DOHH2 (cell line): ENCODE results near the gene TNFRSF12A.

ENCODE experiments used
- EZH2phosphoT487 ChIP-seq: fragments of 200-600 bp; sonication (generic); IDR thresholded peaks from 2 replicates; pipeline ENCODE4 v1.6.1; 2017; ENCODE audit warnings: borderline replicate concordance, mild to moderate bottlenecking, antibody characterized with exemption, low read length, moderate library complexity, mixed read lengths
- TF ChIP-seq, protein P1 (sequence below): fragments of 200-600 bp; sonication (generic); IDR thresholded peaks from one replicate; pipeline ENCODE4 v1.5.1; 2014; ENCODE audit warnings: antibody characterized with exemption, mild to moderate bottlenecking, low read depth, low read length; ENCODE audit not compliant: poor library complexity, severe bottlenecking

DNA sequence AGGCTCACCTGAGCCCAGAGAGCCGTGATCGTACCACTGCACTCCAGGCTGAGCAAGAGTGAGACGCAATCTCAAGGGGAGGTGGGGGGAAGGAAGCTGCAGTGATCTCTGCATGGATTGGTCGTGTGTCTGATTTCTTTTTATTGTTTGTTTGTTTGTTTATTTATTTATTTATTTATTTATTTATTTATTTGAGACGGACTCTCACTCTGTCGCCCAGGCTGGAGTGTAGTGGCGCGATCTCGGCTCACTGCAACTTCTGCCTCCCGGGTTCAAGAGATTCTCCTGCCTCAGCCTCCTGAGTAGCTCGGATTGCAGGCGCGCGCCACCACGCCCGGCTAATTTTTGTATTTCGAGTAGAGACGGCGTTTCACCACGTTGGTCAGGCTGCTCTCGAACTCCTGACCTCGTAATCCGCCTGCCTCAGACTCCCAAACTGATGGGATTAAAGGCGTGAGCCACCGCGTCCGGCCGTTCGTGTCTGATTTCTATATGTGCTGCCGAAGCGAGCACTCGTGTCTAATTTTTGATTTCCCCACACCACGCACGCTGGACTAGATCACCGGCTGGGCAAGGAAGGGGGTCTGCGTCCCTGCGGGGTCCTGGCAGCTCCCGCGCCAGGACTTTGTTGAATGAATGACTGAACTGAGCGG is 448 bp upstream of the TNFRSF12A start:
- TF ChIP-seq, protein P1, sequence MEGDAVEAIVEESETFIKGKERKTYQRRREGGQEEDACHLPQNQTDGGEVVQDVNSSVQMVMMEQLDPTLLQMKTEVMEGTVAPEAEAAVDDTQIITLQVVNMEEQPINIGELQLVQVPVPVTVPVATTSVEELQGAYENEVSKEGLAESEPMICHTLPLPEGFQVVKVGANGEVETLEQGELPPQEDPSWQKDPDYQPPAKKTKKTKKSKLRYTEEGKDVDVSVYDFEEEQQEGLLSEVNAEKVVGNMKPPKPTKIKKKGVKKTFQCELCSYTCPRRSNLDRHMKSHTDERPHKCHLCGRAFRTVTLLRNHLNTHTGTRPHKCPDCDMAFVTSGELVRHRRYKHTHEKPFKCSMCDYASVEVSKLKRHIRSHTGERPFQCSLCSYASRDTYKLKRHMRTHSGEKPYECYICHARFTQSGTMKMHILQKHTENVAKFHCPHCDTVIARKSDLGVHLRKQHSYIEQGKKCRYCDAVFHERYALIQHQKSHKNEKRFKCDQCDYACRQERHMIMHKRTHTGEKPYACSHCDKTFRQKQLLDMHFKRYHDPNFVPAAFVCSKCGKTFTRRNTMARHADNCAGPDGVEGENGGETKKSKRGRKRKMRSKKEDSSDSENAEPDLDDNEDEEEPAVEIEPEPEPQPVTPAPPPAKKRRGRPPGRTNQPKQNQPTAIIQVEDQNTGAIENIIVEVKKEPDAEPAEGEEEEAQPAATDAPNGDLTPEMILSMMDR: no peak
- no peak for TF ChIP-seq EZH2phosphoT487
